RPMI7951 (cell line): ENCODE measurements around the gene SELENOM. TPM values are rescaled to one million over a fixed set of nuclear protein-coding genes. Genes with fewer than 3 reads are reported as not detected.
"Not testable (repeated sequence)": the region's sequence is repeated elsewhere in the genome, so short reads cannot be mapped to it uniquely, and the experiment has no call there.

Experiments used
- DNase-seq: peaks from one replicate; pipeline ENCODE4 v3.0.0-alpha.2; 2012; ENCODE audit warnings: low read depth
- total RNA-seq: library from RNA; depleted of rRNA; stranded (reverse); fragments of >200 nt; shearing (Covaris generic); gene quantifications from 2 replicates; pipeline ENCODE4 v1.2.3, GENCODE V29; 2014

The SELENOM gene
- total RNA-seq, 1 experiment from 2014 or later, result 28.1 TPM

DNA sequence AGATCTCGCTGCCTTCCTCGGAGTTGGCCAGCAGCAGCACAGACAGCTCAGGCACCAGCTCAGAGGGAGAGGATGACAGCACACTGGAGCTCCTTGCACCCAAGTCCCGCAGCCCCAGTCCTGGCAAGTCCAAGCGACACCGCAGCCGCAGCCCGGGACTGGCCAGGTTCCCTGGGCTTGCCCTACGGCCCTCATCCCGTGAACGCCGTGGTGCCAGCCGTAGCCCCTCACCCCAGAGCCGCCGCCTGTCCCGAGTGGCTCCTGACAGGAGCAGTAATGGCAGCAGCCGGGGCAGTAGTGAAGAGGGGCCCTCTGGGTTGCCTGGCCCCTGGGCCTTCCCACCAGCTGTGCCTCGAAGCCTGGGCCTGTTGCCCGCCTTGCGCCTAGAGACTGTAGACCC lies 26.5 kb upstream of the SELENOM start:
- no peak for DNase-seq

DNA sequence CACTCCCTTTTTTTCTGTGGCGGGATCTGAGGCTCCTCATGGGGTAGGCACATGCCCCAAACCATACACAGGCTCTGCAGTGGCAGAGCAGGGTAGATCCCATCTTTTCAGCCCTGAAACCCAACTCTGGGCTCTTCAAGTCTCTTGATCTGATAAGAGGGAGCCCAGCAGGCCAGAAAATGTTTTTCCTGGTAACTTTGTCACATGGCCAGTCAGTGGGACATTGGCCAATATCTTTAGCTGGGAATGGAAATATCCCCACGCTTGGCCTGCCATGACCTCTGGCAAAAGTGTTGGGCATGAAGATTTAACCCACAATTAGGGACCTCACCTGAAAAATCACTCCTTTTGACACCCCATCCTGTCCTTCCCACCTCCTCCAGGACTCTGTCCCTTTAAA lies 23.5 kb upstream of the SELENOM start:
- DNase-seq, result no peak

DNA sequence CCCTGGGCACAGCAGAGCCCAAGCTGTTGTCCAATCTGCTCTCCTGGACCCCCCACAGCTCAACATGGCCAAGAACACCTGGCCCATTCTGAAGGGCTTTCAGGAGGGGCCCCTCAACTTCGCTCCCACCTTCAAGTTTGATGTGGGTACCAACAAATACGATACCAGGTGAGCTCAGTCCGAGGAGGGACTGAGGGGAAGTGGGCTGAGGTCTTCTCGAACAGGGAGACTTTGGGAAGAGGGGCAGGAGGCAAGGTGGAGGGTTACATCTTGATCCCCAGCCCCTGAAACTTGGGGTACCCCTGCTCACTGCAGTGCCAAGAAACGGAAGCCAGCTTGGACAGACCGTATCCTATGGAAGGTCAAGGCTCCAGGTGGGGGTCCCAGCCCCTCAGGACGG lies 20.8 kb upstream of the SELENOM start:
- DNase-seq, result no peak

DNA sequence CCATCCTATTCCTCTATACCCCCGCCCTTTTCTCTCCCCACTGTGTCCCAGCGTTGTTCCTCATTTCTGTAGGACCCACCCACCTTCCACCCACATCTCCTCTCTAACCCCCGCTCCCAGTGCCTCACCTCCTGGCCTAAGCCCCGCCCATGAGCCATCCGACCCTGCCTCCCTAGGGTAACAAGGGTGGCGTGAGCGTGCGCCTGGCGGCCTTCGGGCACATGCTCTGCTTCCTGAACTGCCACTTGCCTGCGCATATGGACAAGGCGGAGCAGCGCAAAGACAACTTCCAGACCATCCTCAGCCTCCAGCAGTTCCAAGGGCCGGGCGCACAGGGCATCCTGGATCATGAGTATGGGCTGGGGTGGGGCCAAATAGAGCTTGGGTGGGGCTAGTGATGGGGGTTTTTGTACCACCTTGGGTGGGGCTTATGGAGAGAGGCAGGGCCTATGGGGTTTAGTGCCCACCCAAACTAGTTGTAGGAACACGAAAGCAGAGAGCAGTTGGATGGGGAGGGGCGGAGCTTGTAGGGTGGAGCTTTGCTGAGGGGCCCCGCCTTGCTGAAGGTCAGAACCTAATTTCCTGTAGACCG lies 19.9 kb upstream of the SELENOM start:
- DNase-seq, result no peak

DNA sequence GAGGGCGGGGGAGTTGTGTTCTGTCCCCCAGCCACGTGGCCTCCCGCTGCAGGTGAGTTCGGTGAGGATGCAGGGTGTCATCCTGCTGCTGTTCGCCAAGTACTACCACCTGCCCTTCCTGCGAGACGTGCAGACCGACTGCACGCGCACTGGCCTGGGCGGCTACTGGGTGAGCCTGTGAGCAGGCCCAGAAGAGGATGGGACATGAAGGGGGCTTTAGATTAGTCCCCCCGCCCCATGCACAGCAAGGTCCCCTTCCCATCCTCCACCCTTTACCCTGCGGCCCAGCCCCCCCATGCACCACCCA lies 19.5 kb upstream of the SELENOM start:
- no peak for DNase-seq

DNA sequence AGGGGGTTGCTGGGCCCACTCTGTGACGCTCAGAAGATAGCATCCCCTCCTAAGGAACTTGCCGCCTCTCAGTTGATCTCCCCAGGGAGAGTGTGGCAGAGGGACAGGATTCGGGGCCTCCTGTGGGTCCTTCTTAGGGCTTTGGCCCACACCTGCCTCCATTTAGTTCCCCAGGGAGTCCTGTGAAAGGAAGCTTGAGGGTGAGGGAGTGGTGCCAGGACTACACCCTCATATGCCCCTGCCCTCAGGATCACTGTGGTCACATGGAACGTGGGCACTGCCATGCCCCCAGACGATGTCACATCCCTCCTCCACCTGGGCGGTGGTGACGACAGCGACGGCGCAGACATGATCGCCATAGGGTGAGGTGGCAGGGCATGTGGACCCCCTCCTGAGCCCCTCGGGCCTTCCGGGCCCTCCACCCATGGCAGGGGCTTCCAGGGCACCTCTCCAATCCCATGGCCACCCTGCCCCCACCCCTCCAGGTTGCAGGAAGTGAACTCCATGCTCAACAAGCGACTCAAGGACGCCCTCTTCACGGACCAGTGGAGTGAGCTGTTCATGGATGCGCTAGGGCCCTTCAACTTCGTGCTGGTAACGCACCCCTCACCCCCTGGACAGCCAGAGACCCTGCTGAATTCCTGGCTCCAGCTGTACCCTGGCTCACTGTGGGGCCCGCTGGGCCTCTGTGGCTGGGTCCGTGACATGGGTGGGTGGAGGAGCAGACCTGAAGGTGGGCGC lies 18.9 kb upstream of the SELENOM start:
- DNase-seq, result no peak

DNA sequence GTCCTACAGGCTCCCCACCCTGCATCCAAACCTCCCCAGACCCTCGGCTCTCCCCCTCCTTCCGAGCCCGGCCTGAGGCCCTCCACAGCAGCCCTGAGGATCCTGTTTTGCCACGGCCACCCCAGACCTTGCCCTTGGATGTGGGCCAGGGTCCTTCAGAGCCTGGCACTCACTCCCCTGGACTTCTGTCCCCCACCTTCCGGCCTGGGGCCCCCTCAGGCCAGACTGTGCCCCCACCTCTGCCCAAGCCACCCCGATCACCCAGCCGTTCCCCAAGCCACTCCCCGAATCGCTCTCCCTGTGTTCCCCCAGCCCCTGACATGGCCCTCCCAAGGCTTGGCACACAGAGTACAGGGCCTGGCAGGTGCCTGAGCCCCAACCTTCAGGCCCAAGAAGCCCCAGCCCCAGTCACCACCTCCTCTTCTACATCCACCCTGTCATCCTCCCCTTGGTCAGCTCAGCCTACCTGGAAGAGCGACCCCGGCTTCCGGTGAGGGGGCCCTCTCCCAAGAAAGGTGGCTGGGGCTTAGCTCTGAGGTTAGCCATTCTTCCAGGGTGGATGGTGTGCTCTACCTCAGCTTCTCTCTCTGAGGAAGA lies 18.3 kb upstream of the SELENOM start:
- DNase-seq, result no peak

DNA sequence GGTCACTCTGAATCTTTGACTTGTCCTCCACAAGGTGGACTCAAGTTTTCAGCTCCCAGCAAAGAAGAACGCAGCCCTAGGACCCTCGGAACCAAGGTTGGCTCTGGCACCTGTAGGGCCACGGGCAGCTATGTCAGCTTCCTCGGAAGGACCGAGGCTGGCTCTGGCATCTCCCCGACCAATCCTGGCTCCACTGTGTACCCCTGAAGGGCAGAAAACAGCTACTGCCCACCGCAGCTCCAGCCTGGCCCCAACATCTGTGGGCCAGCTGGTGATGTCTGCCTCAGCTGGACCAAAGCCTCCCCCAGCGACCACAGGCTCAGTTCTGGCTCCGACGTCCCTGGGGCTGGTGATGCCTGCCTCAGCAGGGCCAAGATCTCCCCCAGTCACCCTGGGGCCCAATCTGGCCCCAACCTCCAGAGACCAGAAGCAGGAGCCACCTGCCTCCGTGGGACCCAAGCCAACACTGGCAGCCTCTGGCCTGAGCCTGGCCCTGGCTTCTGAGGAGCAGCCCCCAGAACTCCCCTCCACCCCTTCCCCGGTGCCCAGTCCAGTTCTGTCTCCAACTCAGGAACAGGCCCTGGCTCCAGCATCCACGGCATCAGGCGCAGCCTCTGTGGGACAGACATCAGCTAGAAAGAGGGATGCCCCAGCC lies 17.6 kb upstream of the SELENOM start:
- peak; percentile 26 for DNase-seq

DNA sequence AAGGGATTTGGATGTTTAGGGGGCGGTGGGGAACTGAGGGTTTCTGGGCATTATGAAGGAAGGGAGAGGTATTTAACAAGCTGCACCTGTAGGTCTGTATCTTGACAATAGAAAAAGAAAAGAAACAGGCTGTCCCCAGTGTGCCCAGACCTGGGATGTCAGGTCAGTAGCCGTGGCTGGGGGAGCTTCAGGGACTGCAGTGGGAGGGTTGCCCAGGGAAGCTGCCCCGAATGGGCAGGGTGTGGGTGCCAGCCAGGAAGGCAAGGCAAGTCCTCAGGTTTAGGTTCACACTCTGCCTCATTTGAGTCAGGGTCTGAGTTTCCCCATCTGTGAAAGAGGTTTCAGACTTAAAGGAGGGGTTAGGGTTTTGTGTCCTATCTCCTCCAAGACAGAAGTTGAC lies 16.9 kb upstream of the SELENOM start:
- no peak for DNase-seq

DNA sequence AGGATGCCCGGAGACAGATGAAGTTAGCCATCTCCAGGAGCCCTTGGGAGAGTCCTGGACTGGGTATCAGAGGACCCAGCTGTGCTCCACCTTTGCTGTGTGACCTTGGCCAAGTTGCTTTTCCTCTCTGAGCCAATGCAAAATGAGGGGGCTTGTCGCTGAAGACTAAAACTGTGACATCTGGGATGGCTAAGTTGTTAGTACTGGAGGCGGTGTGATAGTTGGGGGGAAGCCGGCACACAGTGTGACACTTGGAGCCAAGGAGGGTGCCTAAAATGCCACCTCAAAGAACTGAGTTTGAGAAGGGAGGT lies 15.9 kb upstream of the SELENOM start:
- no peak for DNase-seq

DNA sequence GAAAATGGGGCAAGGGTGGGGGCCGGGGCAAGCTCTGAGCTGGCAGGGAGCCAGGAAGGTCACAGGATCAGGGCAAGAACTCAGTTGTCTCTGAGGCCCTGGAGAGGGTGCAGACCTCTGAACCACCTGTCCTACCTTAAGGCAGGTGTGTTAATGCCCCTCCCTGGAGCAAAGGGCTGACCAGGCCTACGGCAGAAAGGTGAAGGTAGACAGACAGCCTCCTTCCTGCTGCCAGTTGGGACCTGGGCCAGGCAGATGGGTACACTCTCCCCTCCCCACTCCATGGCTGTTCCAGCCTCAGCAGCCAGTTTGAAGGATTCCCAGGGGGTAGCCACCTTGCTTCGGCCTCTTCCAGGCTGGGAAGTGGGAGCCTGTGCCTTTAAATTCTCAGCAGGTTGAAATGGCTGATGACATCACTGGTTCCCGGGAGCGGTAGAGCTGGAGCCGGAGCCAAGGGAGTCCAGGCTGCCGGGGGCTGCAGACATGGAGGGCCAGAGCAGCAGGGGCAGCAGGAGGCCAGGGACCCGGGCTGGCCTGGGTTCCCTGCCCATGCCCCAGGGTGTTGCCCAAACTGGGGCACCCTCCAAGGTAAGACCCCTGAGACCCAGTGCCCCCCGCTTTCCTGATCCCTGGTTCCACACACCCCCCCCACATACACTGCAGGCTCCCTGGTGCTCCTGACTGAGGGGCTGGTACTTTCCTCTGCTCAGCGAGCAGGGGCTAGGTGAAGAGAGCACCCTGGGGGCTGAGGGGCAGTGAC lies 15.3 kb upstream of the SELENOM start, which contains the start of gene INPP5J:
Gene INPP5J, plus strand, starts transcription at position 435 of the 760 bp plus-strand sequence. Its CDS starts 49 bp downstream, at position 484.
- peak; percentile 48 for DNase-seq

DNA sequence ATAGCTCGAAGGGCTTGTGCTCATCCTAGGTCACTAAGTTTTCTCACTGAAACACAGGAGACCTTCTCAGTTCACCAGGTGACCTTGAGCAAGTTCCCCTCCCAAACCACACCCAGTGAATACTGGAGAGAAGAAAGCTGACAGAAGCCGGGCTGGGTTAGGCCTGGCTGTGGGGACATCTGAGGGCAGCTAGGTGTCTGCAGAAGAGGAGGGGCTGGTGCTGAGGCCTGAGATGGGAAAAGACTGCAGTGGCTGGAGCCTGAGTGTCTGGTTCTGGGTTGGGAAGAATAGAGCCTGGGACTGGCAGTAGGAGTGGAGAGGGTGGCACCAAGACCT lies 14.8 kb upstream of the SELENOM start:
- DNase-seq, result no peak

DNA sequence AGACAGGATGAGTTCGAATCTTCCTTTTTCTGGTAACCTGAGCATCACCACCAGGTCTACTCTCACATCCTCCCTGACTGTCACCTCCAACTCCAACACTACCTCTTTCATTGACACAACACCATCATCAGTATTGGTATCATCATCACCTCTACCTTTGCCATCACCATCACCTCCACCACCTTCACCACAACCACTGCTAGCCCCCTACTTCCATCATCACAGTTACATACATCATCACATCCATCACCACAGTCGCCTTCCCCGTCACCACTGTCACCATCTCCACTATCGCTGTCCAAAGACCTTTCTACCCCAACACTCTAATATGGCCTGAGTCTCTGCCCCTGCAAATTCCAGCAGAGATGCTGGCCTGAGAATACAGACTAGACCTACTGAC lies 14.0 kb upstream of the SELENOM start:
- DNase-seq, result no peak

DNA sequence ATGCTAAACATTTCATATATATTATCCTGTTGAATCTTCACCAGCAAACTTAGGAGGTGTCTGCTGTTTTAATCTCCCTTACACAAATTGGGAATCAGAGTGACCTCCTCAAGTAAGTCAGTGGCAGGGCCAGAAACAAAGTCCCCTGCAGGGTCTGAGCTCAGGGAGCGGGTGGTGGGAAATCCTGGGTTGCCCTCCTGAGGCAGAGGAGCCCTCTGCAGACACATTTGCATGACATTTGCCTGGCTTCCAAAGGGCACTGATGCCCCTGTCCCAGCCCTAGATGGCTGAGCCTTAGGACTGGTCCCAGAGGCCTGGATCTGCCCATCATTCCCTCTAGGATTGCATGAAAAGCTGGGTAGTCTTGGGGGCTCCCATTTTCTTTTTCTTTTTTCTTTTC lies 13.3 kb upstream of the SELENOM start:
- no peak for DNase-seq

DNA sequence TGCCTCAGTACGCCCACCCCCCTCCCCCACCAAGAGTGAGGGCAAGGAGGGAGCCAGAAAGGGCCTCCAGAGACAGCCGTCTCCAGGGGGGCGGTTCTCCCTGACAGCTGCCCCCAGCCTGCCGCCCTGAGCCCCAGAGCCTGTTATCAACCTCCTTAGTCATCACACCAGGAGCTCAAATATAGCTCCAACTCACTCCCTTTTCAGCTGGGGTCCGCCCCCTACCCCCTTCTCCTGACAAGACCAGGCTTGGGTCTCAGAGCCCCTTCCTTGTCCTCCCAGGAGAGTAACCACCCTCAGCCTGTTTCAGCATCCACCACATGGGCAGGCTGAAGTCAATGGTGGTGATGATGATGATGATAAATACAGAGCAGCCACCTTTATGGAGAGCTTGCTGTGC lies 12.9 kb upstream of the SELENOM start:
- no peak for DNase-seq

DNA sequence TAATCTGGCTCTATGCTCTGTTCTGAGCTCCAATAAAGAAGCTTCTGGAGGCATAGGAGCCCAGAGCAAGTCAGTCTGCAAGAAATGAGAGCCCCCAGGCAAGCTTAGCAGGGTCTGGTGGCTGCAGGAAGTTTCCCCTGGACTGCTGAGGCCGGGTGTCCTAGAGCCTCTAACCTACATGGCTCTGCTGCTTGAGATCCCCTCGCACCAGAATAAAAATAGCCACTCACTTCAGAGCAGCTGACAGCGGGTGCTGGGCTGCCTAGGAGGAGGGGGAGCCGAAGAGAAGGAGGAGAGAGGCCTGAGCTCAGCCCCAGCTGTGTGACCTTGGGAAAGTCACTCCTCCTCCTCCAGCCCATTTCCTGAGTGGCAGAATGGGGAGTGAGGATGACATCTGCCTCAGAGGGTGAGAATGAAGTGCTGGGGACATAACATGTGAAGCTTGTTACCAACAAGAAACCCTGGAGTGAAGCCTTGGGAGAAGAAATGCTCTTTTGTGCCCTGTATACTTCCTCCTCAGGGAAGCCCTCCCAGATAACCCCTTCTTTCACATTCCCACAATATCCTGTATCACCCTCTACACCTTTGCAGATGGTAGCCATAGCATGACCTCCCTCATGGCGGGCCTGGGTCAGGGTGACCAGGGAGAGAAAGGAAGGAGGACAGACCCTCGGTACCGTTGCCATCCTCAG lies 11.8 kb upstream of the SELENOM start:
- DNase-seq, result no peak

DNA sequence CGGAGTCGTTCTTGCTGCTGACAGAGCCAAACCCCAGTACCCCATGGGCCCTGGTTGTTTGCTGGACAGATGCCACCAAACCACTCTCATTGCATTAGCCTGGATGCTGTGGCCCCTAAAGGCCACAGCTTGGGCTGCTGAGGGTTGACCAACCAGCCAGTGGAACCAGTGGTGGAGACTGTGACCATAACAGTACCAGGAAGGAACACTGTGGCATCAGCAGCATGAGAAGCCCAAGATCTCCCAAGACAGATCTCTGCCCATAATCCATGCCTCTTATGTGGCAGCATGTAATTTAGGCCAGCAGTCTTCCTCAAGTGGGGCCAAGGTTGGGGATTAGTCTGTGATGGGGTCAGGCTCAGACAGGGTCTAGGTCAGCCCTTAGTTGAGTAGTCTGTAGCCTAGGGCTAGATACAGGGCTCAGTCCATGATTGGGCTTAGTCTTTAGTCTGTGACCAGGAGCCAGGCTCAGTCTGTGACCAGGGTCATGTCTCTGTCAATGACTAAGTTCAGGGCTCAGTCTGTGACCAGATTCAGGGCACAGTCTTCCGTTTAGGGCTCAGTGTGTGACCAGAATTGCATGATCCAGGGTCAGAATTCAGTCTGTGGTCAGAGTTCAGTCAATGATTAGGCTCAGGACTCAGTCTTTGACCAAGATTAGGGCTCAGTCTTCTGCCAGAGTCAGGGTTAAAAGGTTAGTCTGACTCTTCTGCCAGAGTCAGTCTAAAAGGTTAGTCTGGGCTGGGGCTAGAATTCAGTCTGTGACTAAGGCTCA lies 10.9 kb upstream of the SELENOM start:
- DNase-seq, result no peak

DNA sequence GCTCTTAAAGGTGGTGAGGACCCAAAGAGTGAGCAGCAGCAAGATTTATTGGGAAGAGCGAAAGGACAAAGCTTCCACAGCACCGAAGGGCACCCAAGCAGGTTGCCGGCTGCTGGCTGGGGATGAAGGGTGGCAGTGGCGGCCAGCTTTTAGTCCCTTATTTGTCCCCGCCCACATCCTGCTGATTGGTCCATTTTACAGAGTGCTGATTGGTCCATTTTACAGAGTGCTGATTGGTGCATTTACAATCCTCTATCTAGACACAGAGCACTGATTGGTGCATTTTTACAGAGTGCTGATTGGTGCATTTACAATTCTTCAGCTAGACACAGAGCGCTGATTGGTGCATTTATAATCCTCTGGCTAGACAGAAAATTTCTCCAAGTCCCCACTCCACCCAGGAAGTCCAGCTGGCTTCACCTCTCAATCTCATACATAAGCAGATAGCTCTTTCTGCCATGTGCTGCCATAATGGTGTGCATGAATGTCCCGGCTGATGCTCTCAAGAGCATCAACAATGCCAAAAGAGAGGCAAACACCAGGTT lies 5.3 kb upstream of the SELENOM start:
- DNase-seq, result not testable (repeated sequence)

DNA sequence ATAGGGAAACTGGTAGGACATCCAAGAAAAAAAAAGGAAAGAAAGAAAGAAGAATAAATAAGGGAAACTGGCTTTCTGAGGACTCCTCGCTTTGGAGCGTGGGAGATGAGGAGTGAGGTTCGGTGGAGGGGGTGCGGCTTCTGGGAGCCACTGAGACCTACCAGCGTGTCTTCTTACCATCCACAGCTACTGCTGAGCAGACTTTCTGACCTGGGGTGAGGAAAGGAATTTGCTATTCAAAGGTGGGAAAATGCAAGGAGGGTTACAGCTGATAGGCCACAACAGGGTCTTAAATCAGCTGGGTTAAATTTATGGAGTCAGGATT lies 488 bp upstream of the SELENOM start:
- no peak for DNase-seq

DNA sequence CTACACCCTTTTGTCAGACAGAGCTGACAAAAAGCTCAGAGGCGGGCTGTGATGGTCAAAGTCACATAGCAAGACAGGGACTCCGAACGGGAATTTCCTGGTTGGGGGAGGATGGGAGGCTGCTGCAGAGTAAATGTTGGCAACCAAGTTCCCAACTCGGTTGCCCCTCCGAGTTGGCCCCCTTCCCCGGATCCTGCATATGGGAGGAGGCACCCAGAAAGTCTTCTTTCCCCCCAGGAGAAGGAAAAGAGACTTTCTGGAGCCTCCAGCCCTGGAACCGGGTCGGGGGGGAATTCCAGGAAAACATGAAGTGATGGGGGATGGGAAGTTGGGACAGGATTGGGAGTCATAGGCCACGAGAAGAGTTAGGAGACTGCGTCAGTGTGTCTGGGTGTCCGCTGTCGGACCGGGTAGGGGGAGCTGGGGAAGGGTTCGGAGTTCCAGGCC lies 614 bp downstream of the SELENOM start:
- DNase-seq, result no peak

DNA sequence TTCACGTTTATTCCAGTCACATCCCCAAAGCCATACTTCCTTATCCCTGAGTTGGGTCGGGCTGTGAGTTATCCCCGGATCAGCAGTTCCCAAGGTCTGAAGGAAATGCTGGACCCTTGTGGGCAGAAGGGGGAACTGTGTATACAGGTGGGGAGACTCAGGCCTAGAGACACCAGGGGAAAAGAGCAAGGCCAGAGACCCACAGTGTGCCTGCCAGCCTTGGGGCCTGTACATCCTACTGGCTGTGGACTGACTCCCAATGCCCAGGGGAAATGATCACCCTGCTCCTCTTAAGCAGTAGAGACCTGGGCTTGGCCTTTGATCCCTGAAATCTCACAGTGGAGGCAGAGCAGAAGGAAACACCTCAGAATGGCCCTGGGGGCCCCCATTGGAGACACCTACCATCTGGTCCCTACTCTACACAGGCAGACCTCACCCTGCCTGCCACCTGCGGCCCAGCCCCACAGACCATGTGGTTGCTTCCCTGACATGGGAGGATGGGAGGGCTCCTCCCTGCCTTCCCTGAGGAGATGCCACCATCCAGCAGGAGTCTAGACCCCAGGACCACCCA lies 1.3 kb downstream of the SELENOM start:
- DNase-seq, result no peak
